ENCODE measurements around the gene DNAJC27. TPM values are rescaled to one million over a fixed set of nuclear protein-coding genes. Genes with fewer than 3 reads are reported as not detected.
A peak's percentile ranks its signal among the peaks of the same experiment; 100 is the strongest.
"Not testable (repeated sequence)": the region's sequence is repeated elsewhere in the genome, so short reads cannot be mapped to it uniquely, and the experiment has no call there.

Gene DNAJC27
- total RNA-seq (10 to 100 TPM; 15.7 to 19.2 TPM), total RNA-seq (22.8 to 23.3 reads per million in 2 donors)

GRCh38 chr2:24971536-24972314, at the start of gene DNAJC27:
Gene DNAJC27 (minus strand): TSS chr2:24971955. CDS start chr2:24971904, 51 bp downstream.
- Mint-ChIP-seq H3K27me3 (no peaks in the 10 kb centered on the region), H3K4me1 (peaks cover 21% of the 10 kb centered on the region), H3K4me3 (peak within 1 kb of the TSS; percentile 96), H3K27ac (peak within 1 kb of the TSS; percentile 100), H3K36me3 (ENCODE audit: low read depth) (peaks cover 6% of the 10 kb centered on the region)
- no peaks in the 10 kb centered on the region for H3K9me3 ChIP-seq (ENCODE audit: control insufficient read depth, low read length, poor library complexity, severe bottlenecking)
- DNase-seq (peak; percentile 95 to 96 (median 96)), ATAC-seq (peak; percentile 89)

- peaks cover 2% of the 10 kb centered on the region for H3K36me3 Mint-ChIP-seq (ENCODE audit: low read depth)
- ATAC-seq (no peak), DNase-seq (no peak)
- H3K4me1 Mint-ChIP-seq, result peaks cover 4% of the 10 kb centered on the region
- H3K4me3 Mint-ChIP-seq, result no peak overlapping the region
- H3K27ac Mint-ChIP-seq, result no peak overlapping the region
- H3K27me3 Mint-ChIP-seq, result peaks cover 15% of the 10 kb centered on the region
- no peaks in the 10 kb centered on the region for H3K9me3 ChIP-seq (ENCODE audit: control insufficient read depth, low read length, poor library complexity, severe bottlenecking)
Measured at GRCh38 chr2:25018681-25019080, 46.9 kb upstream of the DNAJC27 start.

DNA sequence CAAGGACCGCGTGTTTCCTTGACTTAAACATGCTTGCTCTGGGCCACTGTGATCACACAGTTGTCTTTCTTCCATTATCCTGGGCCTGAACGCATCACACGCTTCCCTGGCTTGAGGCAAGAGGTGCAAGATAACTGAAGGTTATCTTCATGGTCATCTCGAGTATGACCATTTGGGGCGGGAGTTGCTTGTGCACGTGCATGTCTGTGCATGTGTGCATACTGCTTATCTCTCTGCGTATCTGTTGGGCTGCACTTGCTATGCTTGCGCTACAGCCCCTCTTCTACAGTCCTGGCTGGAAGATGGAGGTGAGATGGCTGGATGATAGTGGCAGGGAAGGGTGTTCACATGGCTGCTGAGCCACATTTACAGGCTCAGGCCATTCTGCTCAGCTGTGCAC, 42.9 kb upstream of the DNAJC27 start:
- no peak overlapping the region for H3K4me3 Mint-ChIP-seq
- H3K4me1 Mint-ChIP-seq, result peaks cover 7% of the 10 kb centered on the region
- ATAC-seq, result no peak
- no peak for DNase-seq
- H3K27ac Mint-ChIP-seq, result no peak overlapping the region
- H3K27me3 Mint-ChIP-seq, result no peaks in the 10 kb centered on the region
- no peaks in the 10 kb centered on the region for H3K9me3 ChIP-seq (ENCODE audit: control insufficient read depth, low read length, poor library complexity, severe bottlenecking)
- H3K36me3 Mint-ChIP-seq (ENCODE audit: low read depth), result peaks cover 2% of the 10 kb centered on the region

GRCh38 chr2:25011342-25011741, 39.6 kb upstream of the DNAJC27 start:
- not testable (repeated sequence) for H3K4me3 Mint-ChIP-seq; H3K27me3 Mint-ChIP-seq; DNase-seq; H3K4me1 Mint-ChIP-seq; H3K9me3 ChIP-seq (ENCODE audit: control insufficient read depth, low read length, poor library complexity, severe bottlenecking); ATAC-seq; H3K36me3 Mint-ChIP-seq (ENCODE audit: low read depth)
- H3K27ac Mint-ChIP-seq, result peak overlapping the region; percentile 39

DNA sequence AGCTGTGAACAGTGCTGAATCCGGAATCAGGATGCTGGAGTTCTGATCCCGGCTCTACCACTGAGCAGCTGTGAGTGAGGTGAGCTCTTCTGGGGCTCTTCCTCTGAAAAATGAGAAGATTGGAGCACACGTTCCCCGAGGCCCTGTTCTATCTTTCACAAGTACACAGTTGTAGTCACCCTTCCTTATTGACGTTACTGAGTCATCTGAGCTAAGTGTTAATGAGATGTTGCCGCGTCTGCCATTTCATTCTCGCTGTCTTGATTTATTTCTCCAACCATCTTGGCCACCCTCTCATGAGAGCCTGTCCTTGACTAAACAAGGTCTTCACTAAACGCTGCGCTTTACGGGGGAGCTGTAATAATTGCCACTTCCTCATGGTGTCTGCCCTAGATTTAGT, 38.2 kb upstream of the DNAJC27 start:
- peaks cover 6% of the 10 kb centered on the region for H3K27me3 Mint-ChIP-seq
- ATAC-seq, result no peak

DNA sequence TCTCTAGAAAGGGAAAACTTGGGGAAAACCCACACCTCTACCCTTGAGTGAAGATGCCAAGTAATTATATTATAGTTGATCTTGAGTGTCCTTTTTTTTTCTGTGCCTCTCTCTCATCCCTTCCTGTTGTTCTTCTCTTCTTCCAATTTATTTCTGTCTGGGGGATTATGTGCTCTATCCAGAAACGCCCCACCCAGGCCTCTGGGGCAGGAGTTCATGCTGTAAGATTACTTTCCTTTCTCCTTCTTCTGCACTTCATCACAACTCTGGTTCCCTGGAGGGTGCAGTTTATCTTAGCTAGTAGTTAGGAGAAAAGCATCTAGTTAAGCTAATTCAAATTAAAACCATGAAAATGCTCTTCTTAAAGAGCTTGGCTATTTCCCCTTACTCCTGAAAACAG, 30.3 kb upstream of the DNAJC27 start:
- no peak overlapping the region for H3K4me3 Mint-ChIP-seq
- no peaks in the 10 kb centered on the region for H3K4me1 Mint-ChIP-seq
- peaks cover 33% of the 10 kb centered on the region for H3K27me3 Mint-ChIP-seq
- H3K9me3 ChIP-seq (ENCODE audit: control insufficient read depth, low read length, poor library complexity, severe bottlenecking), result no peaks in the 10 kb centered on the region
- no peak overlapping the region for H3K27ac Mint-ChIP-seq
- peaks cover 12% of the 10 kb centered on the region for H3K36me3 Mint-ChIP-seq (ENCODE audit: low read depth)
- DNase-seq, result no peak
- ATAC-seq, result no peak

More for the DNA sequence above, 38.2 kb upstream of the DNAJC27 start:
- DNase-seq, result no peak
- H3K4me3 Mint-ChIP-seq, result no peak overlapping the region
- H3K4me1 Mint-ChIP-seq, result peaks cover 2% of the 10 kb centered on the region
- peaks cover 5% of the 10 kb centered on the region for H3K36me3 Mint-ChIP-seq (ENCODE audit: low read depth)
- no peaks in the 10 kb centered on the region for H3K9me3 ChIP-seq (ENCODE audit: control insufficient read depth, low read length, poor library complexity, severe bottlenecking)
- no peak overlapping the region for H3K27ac Mint-ChIP-seq

DNA sequence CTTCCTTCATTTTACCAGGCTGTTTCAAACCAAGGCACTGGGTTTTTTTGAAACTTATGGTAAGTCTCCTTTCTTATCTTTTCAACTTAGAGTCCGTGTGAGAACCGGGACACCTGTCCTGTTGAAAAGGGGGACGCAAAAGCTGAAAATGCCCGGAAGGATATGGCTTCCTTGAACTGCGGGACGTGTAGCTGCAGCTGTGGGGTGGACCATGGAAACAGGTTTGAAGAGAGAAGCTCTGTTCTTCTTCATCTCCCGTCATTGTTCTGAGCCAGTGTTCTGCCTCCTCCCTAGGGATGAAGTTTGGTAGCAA, 29.5 kb upstream of the DNAJC27 start:
- DNase-seq (no peak), ATAC-seq (no peak)
- Mint-ChIP-seq H3K36me3 (ENCODE audit: low read depth) (peaks cover 14% of the 10 kb centered on the region), H3K27me3 (peaks cover 33% of the 10 kb centered on the region), H3K27ac (no peak overlapping the region), H3K4me1 (no peaks in the 10 kb centered on the region), H3K4me3 (no peak overlapping the region)
- H3K9me3 ChIP-seq (ENCODE audit: control insufficient read depth, low read length, poor library complexity, severe bottlenecking), result no peaks in the 10 kb centered on the region

GRCh38 chr2:25000503-25001324, 29.0 kb upstream of the DNAJC27 start:
- ATAC-seq (no peak), DNase-seq (no peak)
- Mint-ChIP-seq H3K4me3 (no peak overlapping the region), H3K4me1 (no peaks in the 10 kb centered on the region), H3K36me3 (ENCODE audit: low read depth) (peaks cover 10% of the 10 kb centered on the region), H3K27ac (no peak overlapping the region), H3K27me3 (peaks cover 27% of the 10 kb centered on the region)
- no peaks in the 10 kb centered on the region for H3K9me3 ChIP-seq (ENCODE audit: control insufficient read depth, low read length, poor library complexity, severe bottlenecking)

DNA sequence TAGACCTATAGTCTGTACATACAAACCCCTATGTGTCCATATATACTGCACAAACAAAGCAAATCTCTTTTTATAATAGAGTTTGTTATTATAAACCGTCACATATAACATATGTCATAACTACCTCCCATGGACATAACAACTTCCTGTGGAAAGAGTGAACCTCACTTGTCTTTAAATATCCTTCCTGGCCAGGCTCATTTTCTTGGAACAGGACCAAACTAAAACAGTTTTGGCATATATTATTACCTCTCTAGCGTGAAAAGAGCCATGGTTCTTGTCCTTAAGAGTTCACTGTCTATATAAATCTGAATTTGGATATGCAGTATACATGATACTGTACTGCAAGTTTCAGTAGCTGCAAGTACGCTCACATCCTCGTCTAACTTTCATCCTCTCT, 28.3 kb upstream of the DNAJC27 start:
- ATAC-seq (no peak), DNase-seq (no peak)
- no peaks in the 10 kb centered on the region for H3K9me3 ChIP-seq (ENCODE audit: control insufficient read depth, low read length, poor library complexity, severe bottlenecking)
- Mint-ChIP-seq H3K4me3 (no peak overlapping the region), H3K4me1 (no peaks in the 10 kb centered on the region), H3K36me3 (ENCODE audit: low read depth) (peaks cover 10% of the 10 kb centered on the region), H3K27me3 (peaks cover 27% of the 10 kb centered on the region), H3K27ac (no peak overlapping the region)

- H3K4me1 Mint-ChIP-seq; DNase-seq; ATAC-seq; H3K27ac Mint-ChIP-seq; H3K4me3 Mint-ChIP-seq; H3K9me3 ChIP-seq (ENCODE audit: control insufficient read depth, low read length, poor library complexity, severe bottlenecking): not testable (repeated sequence)
- H3K27me3 Mint-ChIP-seq, result peaks cover 30% of the 10 kb centered on the region
- H3K36me3 Mint-ChIP-seq (ENCODE audit: low read depth), result peaks cover 10% of the 10 kb centered on the region
Measured at GRCh38 chr2:24999097-24999496, 27.3 kb upstream of the DNAJC27 start.

GRCh38 chr2:24994146-24994724, 22.5 kb upstream of the DNAJC27 start:
- peaks cover 40% of the 10 kb centered on the region for H3K27me3 Mint-ChIP-seq
- H3K9me3 ChIP-seq (ENCODE audit: control insufficient read depth, low read length, poor library complexity, severe bottlenecking), result no peaks in the 10 kb centered on the region
- no peak overlapping the region for H3K4me3 Mint-ChIP-seq
- H3K27ac Mint-ChIP-seq, result no peak overlapping the region
- ATAC-seq, result no peak
- H3K4me1 Mint-ChIP-seq, result no peaks in the 10 kb centered on the region
- no peak for DNase-seq
- H3K36me3 Mint-ChIP-seq (ENCODE audit: low read depth), result peaks cover 2% of the 10 kb centered on the region

- Mint-ChIP-seq H3K4me3 (no peak overlapping the region), H3K27me3 (peaks cover 40% of the 10 kb centered on the region), H3K4me1 (no peaks in the 10 kb centered on the region), H3K36me3 (ENCODE audit: low read depth) (peaks cover 2% of the 10 kb centered on the region), H3K27ac (peak overlapping the region; percentile 60)
- DNase-seq (no peak), ATAC-seq (no peak)
- H3K9me3 ChIP-seq (ENCODE audit: control insufficient read depth, low read length, poor library complexity, severe bottlenecking), result no peaks in the 10 kb centered on the region
Measured at GRCh38 chr2:24993406-24994145, 21.8 kb upstream of the DNAJC27 start.

DNA sequence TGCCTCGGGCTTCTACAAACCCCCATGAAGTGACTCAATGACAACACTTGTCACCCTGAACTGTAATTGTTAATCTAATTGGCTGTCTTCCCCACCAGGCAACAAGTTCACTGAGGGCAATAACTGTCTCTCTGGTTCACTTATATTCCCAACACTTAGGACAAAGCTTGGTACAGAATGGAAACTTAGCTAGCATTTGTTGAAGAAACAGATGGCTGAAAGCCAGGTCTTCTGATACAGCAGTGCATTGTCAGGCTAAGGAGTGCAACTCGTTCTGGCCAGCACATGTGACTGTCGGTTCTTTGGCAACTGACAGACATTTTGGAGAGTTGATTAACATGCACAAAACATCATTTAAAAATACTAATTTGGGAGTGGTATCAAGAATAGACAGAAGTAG, 14.6 kb upstream of the DNAJC27 start:
- no peak for ATAC-seq
- Mint-ChIP-seq H3K27me3 (peaks cover 38% of the 10 kb centered on the region), H3K36me3 (ENCODE audit: low read depth) (no peaks in the 10 kb centered on the region), H3K4me3 (no peak overlapping the region), H3K27ac (no peak overlapping the region), H3K4me1 (peaks cover 5% of the 10 kb centered on the region)
- no peaks in the 10 kb centered on the region for H3K9me3 ChIP-seq (ENCODE audit: control insufficient read depth, low read length, poor library complexity, severe bottlenecking)
- DNase-seq, result no peak
